ENCODE measurements around the gene DEFB129. TPM values are rescaled to one million over a fixed set of nuclear protein-coding genes. Genes with fewer than 3 reads are reported as not detected.

DEFB129 gene
- total and polyA plus RNA-seq, 4 donors = not detected

- no peak for DNase-seq (ENCODE audit: low spot score)
- Histone ChIP-seq H3K9me3 (ENCODE audit: control insufficient read depth in 4 of 4, low read length in 3 of 4) (peaks cover 0 to 3% (median 0%) of the 10 kb centered on the region in 4 donors), H3K36me3 (ENCODE audit: control insufficient read depth in 4 of 4, insufficient read depth in 3 of 4, low read depth in 1 of 4, low read length in 3 of 4) (no peaks in the 10 kb centered on the region), H3K4me3 (ENCODE audit: low read depth in 1 of 3, low read length in 3 of 3) (no peak overlapping the region), H3K9ac (ENCODE audit: low read depth in 1 of 2, low read length in 2 of 2) (no peak overlapping the region), H3K27me3 (ENCODE audit: control insufficient read depth in 4 of 4, insufficient read depth in 4 of 4, low read length in 3 of 4) (peaks cover 0 to 4% (median 1%) of the 10 kb centered on the region in 4 donors), H3K27ac (ENCODE audit: low read depth in 1 of 2, low read length in 2 of 2) (no peak overlapping the region), H3K4me1 (ENCODE audit: control insufficient read depth in 4 of 4, insufficient read depth in 4 of 4, low read length in 3 of 4) (no peaks in the 10 kb centered on the region)
- TF ChIP-seq, protein P1, sequence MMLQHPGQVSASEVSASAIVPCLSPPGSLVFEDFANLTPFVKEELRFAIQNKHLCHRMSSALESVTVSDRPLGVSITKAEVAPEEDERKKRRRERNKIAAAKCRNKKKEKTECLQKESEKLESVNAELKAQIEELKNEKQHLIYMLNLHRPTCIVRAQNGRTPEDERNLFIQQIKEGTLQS (IDR thresholded peaks at IDR 0.05) = no peak
- no peak for TF ChIP-seq YY1 (IDR thresholded peaks at IDR 0.05)
- TF ChIP-seq GABPA (IDR thresholded peaks at IDR 0.05 in 1 of 2, conservative IDR thresholded peaks at IDR 0.05 in 1 of 2) = no peak
- TF ChIP-seq RAD21 (IDR thresholded peaks at IDR 0.05) = no peak
- TF ChIP-seq HNF4A (conservative IDR thresholded peaks at IDR 0.05) = no peak
- TF ChIP-seq CTCF (IDR thresholded peaks at IDR 0.05; ENCODE audit: low read depth, low read length, missing input control) = no peak
- no peak for TF ChIP-seq RXRA (IDR thresholded peaks at IDR 0.05)
- TF ChIP-seq JUND (IDR thresholded peaks at IDR 0.05) = no peak
- no peak for TF ChIP-seq FOXA1 (IDR thresholded peaks at IDR 0.05)
- TF ChIP-seq NR2F2 (IDR thresholded peaks at IDR 0.05) = no peak
- no peak for TF ChIP-seq ZBTB33 (IDR thresholded peaks at IDR 0.05)
- 52% methylated on average over 2 of the region's 2 CpGs for WGBS
Measured at GRCh38 chr20:184288-184687, 42.8 kb upstream of the DEFB129 start.

- TF ChIP-seq NR2F2 (IDR thresholded peaks at IDR 0.05) (no peak), ZBTB33 (IDR thresholded peaks at IDR 0.05) (no peak), RAD21 (IDR thresholded peaks at IDR 0.05) (no peak), REST (IDR thresholded peaks at IDR 0.05) (no peak), TAF1 (conservative IDR thresholded peaks at IDR 0.05) (no peak)
- TF ChIP-seq, protein P2, sequence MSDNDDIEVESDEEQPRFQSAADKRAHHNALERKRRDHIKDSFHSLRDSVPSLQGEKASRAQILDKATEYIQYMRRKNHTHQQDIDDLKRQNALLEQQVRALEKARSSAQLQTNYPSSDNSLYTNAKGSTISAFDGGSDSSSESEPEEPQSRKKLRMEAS (IDR thresholded peaks at IDR 0.05) = no peak
- TF ChIP-seq, protein P1 (IDR thresholded peaks at IDR 0.05) = no peak
- Histone ChIP-seq H3K9me3 (ENCODE audit: control insufficient read depth in 4 of 4, low read length in 3 of 4) (peaks cover 0 to 3% (median 0%) of the 10 kb centered on the region in 4 donors), H3K4me3 (ENCODE audit: low read depth in 1 of 3, low read length in 3 of 3) (no peak overlapping the region), H3K27me3 (ENCODE audit: control insufficient read depth in 4 of 4, insufficient read depth in 4 of 4, low read length in 3 of 4) (peaks cover 0 to 4% (median 1%) of the 10 kb centered on the region in 4 donors), H3K4me1 (ENCODE audit: control insufficient read depth in 4 of 4, insufficient read depth in 4 of 4, low read length in 3 of 4) (no peaks in the 10 kb centered on the region), H3K36me3 (ENCODE audit: control insufficient read depth in 4 of 4, insufficient read depth in 3 of 4, low read depth in 1 of 4, low read length in 3 of 4) (no peaks in the 10 kb centered on the region), H3K27ac (ENCODE audit: low read depth in 1 of 2, low read length in 2 of 2) (no peak overlapping the region), H3K9ac (ENCODE audit: low read depth in 1 of 2, low read length in 2 of 2) (no peak overlapping the region)
- WGBS = 60% methylated on average over 2 of the region's 2 CpGs
- no peak for DNase-seq (ENCODE audit: low spot score)
Measured at GRCh38 chr20:187733-188132, 39.3 kb upstream of the DEFB129 start.

Measured in liver (tissue), 9 donors.